GM23338 (cell line): ENCODE results near the gene KCNJ6. TPM values are rescaled to one million over a fixed set of nuclear protein-coding genes. Genes with fewer than 3 reads are reported as not detected.

Experiments
- ATAC-seq: fragments of 200-7000 bp; cut with Tn5 transposase; 3 replicates; pipeline ENCODE4 v1.9.1; 2020
- DNase-seq: peaks from one replicate; pipeline ENCODE4 v3.0.0-alpha.2; 2015; ENCODE audit warnings: low spot score
- H2AFZ ChIP-seq: fragments of 200-600 bp; sonication (generic); 2 replicates; pipeline ENCODE4 v1.8.0; 2016; ENCODE audit warnings: antibody characterized with exemption, mild to moderate bottlenecking, moderate library complexity
- H3F3A ChIP-seq: fragments of 200-600 bp; sonication (generic); replicated peaks from 2 replicates; pipeline ENCODE4 v1.8.0; 2017; ENCODE audit warnings: antibody characterized with exemption, mixed run types, low read depth
- H3K27ac ChIP-seq: fragments of 200-600 bp; sonication (generic); 2 replicates; pipeline ENCODE4 v1.6.1; 2016; ENCODE audit warnings: low read depth
- H3K27me3 ChIP-seq: fragments of 200-600 bp; sonication (generic); 2 replicates; pipeline ENCODE4 v1.8.0; 2016; ENCODE audit warnings: mild to moderate bottlenecking, mixed run types, moderate library complexity; ENCODE audit not compliant: insufficient read depth
- H3K36me3 ChIP-seq: fragments of 200-600 bp; sonication (generic); 2 replicates; pipeline ENCODE4 v1.8.0; 2016; ENCODE audit warnings: mild to moderate bottlenecking; ENCODE audit not compliant: insufficient read depth
- H3K4me1 ChIP-seq: fragments of 200-600 bp; sonication (generic); 2 replicates; pipeline ENCODE4 v1.8.0; 2016; ENCODE audit warnings: mild to moderate bottlenecking, moderate library complexity; ENCODE audit not compliant: insufficient read depth
- H3K4me2 ChIP-seq: fragments of 200-600 bp; sonication (generic); 2 replicates; pipeline ENCODE4 v1.7.1; 2017; ENCODE audit warnings: mixed run types
- H3K4me3 ChIP-seq: fragments of 200-600 bp; sonication (generic); 2 replicates; pipeline ENCODE4 v1.6.1; 2016; ENCODE audit warnings: mixed run types
- H3K79me2 ChIP-seq: fragments of 200-600 bp; sonication (generic); replicated peaks from 2 replicates; pipeline ENCODE4 v1.8.0; 2017; ENCODE audit warnings: mild to moderate bottlenecking; ENCODE audit not compliant: insufficient read depth
- H3K9me2 ChIP-seq: fragments of 200-600 bp; sonication (generic); 2 replicates; pipeline ENCODE4 v1.8.0; 2017; ENCODE audit not compliant: insufficient read depth
- H4K20me1 ChIP-seq: fragments of 200-600 bp; sonication (generic); replicated peaks from 2 replicates; pipeline ENCODE4 v1.8.0; 2017; ENCODE audit warnings: mild to moderate bottlenecking; ENCODE audit not compliant: insufficient read depth
- H3K27ac Mint-ChIP-seq: 2 replicates; pipeline ENCODE4 v1.8.0; 2020; ENCODE audit warnings: inconsistent platforms, mild to moderate bottlenecking, moderate library complexity, mixed read lengths
- H3K27me3 Mint-ChIP-seq: 3 replicates; pipeline ENCODE4 v1.8.0; 2022; ENCODE audit warnings: low read depth, mild to moderate bottlenecking, moderate library complexity, mixed read lengths, inconsistent platforms; ENCODE audit not compliant: insufficient read depth, poor library complexity
- H3K36me3 Mint-ChIP-seq: 3 replicates; pipeline ENCODE4 v1.8.0; 2021; ENCODE audit warnings: low read depth, mild to moderate bottlenecking, inconsistent platforms, moderate library complexity, mixed read lengths
- H3K4me1 Mint-ChIP-seq: 3 replicates; pipeline ENCODE4 v1.8.0; 2020; ENCODE audit warnings: mild to moderate bottlenecking, inconsistent platforms, mixed read lengths
- H3K4me3 Mint-ChIP-seq: 3 replicates; pipeline ENCODE4 v1.8.0; 2021; ENCODE audit warnings: moderate library complexity, mild to moderate bottlenecking, inconsistent platforms, mixed read lengths
- H3K9me3 Mint-ChIP-seq: 3 replicates; pipeline ENCODE4 v1.8.0; 2020; ENCODE audit warnings: moderate library complexity, mild to moderate bottlenecking, inconsistent platforms, mixed read lengths
- CREB1 ChIP-seq: fragments of 250-450 bp; sonication (Bioruptor Pico); IDR thresholded peaks from 2 replicates; pipeline ENCODE4 v1.5.0; 2020; ENCODE audit warnings: low read depth, mild to moderate bottlenecking, moderate library complexity
- EZH2phosphoT487 ChIP-seq: fragments of 200-600 bp; sonication (generic); IDR thresholded peaks from one replicate; pipeline ENCODE4 v1.8.1; 2018; ENCODE audit warnings: antibody characterized with exemption; ENCODE audit not compliant: unreplicated experiment
- JUNB ChIP-seq: IDR thresholded peaks from one replicate; pipeline ENCODE4 v1.6.1; 2016; ENCODE audit warnings: antibody characterized with exemption; ENCODE audit not compliant: unreplicated experiment
- NANOG ChIP-seq: IDR thresholded peaks from 2 replicates; pipeline ENCODE4 v1.6.1; 2016; ENCODE audit warnings: antibody characterized with exemption, borderline replicate concordance
- POLR2AphosphoS5 ChIP-seq: IDR thresholded peaks from 2 replicates; pipeline ENCODE4 v1.6.1; 2016; ENCODE audit warnings: antibody characterized with exemption, low read depth
- STAT1 ChIP-seq: IDR thresholded peaks from one replicate; pipeline ENCODE4 v1.6.1; 2016; ENCODE audit warnings: antibody characterized with exemption; ENCODE audit not compliant: unreplicated experiment
- ZNF114 ChIP-seq: fragments of 250-450 bp; sonication (Bioruptor Pico); IDR thresholded peaks from 2 replicates; pipeline ENCODE4 v1.5.0; 2020; ENCODE audit warnings: mild to moderate bottlenecking, moderate library complexity
- ZNF331 ChIP-seq: fragments of 250-450 bp; sonication (Bioruptor Pico); IDR thresholded peaks from 2 replicates; pipeline ENCODE4 v1.5.0; 2020; ENCODE audit warnings: low read depth, mild to moderate bottlenecking, moderate library complexity
- ZNF462 ChIP-seq: fragments of 250-450 bp; sonication (Bioruptor Pico); IDR thresholded peaks from 2 replicates; pipeline ENCODE4 v1.5.0; 2020; ENCODE audit warnings: mild to moderate bottlenecking, moderate library complexity
- polyA plus RNA-seq: library from polyadenylated mRNA; unstranded; fragments of >200 nt; fragmentation: Nextera tagmentation; extraction: Ambion mirVana; gene quantifications from 2 replicates; pipeline ENCODE4 v1.2.1, GENCODE V29; 2016
- total RNA-seq: library from RNA; depleted of rRNA; stranded (reverse); fragments of >200 nt; shearing (Covaris generic); gene quantifications from 2 replicates; pipeline ENCODE4 v1.2.3, GENCODE V29; 2014
- TF ChIP-seq, protein P1 (sequence below): IDR thresholded peaks from 2 replicates; pipeline ENCODE4 v1.6.1; 2016; ENCODE audit warnings: antibody characterized with exemption

The KCNJ6 gene
- total and polyA plus RNA-seq, 2 experiments from 2014 or later: 0.48 to 0.52 TPM

GRCh38 chr21:37805266-37805665, 111.0 kb downstream of the KCNJ6 start:
- H3K27me3 ChIP-seq: no peaks in the 10 kb centered on the region

More at GRCh38 chr21:37805266-37805665, 111.0 kb downstream of the KCNJ6 start:
- H3K4me3 Mint-ChIP-seq: no peak overlapping the region
- H3K27ac ChIP-seq: no peak overlapping the region
- H3K4me3 ChIP-seq: no peak overlapping the region
- no peaks in the 10 kb centered on the region for H3K36me3 ChIP-seq
- TF ChIP-seq CREB1 (no peak), POLR2AphosphoS5 (no peak), EZH2phosphoT487 (no peak), STAT1 (no peak), ZNF114 (no peak), NANOG (no peak), ZNF331 (CRISPR knock-in tag) (no peak), ZNF462 (CRISPR knock-in tag) (no peak), JUNB (no peak)
- TF ChIP-seq, protein P1, sequence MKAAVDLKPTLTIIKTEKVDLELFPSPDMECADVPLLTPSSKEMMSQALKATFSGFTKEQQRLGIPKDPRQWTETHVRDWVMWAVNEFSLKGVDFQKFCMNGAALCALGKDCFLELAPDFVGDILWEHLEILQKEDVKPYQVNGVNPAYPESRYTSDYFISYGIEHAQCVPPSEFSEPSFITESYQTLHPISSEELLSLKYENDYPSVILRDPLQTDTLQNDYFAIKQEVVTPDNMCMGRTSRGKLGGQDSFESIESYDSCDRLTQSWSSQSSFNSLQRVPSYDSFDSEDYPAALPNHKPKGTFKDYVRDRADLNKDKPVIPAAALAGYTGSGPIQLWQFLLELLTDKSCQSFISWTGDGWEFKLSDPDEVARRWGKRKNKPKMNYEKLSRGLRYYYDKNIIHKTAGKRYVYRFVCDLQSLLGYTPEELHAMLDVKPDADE: no peak
- H3K27ac Mint-ChIP-seq: no peak overlapping the region
- H3K27me3 Mint-ChIP-seq: peaks cover 3% of the 10 kb centered on the region
- ATAC-seq (no peak), DNase-seq (no peak)
- peaks cover 12% of the 10 kb centered on the region; the same call in 1 of the 2 replicates for H3K9me2 ChIP-seq
- H3K9me3 Mint-ChIP-seq: no peaks in the 10 kb centered on the region; the same call in 2 of the 3 replicates
- no peaks in the 10 kb centered on the region; the same call in 2 of the 3 replicates for H3K36me3 Mint-ChIP-seq
- no peaks in the 10 kb centered on the region for H3K4me1 ChIP-seq
- no peaks in the 10 kb centered on the region for H3K4me1 Mint-ChIP-seq
- no peaks in the 10 kb centered on the region; the same call in 1 of the 2 replicates for H4K20me1 ChIP-seq
- H3K4me2 ChIP-seq: no peak overlapping the region
- H3K79me2 ChIP-seq: no peaks in the 10 kb centered on the region
- H2AFZ ChIP-seq: no peak overlapping the region
- no peaks in the 10 kb centered on the region for H3F3A ChIP-seq
